ENCODE data around the gene KLHL12. TPM values are rescaled to one million over a fixed set of nuclear protein-coding genes. Genes with fewer than 3 reads are reported as not detected.

Gene KLHL12
- total RNA-seq (10 to 100 TPM; 24.6 to 25.6 TPM), polyA plus RNA-seq (10 to 100 TPM; 12.4 to 20.4 TPM)
- long read RNA-seq, donor 1, transcript KLHL12-203 (12 exons, 3,359 nt), result major isoform, 6 of 7 reads
- long read RNA-seq, donor 1, partial matches to known transcripts, result 0 of 7 reads
- long read RNA-seq, donor 1, other reads (novel, unspliced or antisense), result 0 of 7 reads
- long read RNA-seq, donor 2, result 0 reads
- long read RNA-seq, donor 3, result 0 reads
- long read RNA-seq, donor 4, result 0 reads
- long read RNA-seq, donor 5, transcript KLHL12-203 (12 exons, 3,359 nt), result major isoform, 5 of 5 reads
- long read RNA-seq, donor 5, partial matches to known transcripts, result 0 of 5 reads
- long read RNA-seq, donor 5, other reads (novel, unspliced or antisense), result 0 of 5 reads

DNA sequence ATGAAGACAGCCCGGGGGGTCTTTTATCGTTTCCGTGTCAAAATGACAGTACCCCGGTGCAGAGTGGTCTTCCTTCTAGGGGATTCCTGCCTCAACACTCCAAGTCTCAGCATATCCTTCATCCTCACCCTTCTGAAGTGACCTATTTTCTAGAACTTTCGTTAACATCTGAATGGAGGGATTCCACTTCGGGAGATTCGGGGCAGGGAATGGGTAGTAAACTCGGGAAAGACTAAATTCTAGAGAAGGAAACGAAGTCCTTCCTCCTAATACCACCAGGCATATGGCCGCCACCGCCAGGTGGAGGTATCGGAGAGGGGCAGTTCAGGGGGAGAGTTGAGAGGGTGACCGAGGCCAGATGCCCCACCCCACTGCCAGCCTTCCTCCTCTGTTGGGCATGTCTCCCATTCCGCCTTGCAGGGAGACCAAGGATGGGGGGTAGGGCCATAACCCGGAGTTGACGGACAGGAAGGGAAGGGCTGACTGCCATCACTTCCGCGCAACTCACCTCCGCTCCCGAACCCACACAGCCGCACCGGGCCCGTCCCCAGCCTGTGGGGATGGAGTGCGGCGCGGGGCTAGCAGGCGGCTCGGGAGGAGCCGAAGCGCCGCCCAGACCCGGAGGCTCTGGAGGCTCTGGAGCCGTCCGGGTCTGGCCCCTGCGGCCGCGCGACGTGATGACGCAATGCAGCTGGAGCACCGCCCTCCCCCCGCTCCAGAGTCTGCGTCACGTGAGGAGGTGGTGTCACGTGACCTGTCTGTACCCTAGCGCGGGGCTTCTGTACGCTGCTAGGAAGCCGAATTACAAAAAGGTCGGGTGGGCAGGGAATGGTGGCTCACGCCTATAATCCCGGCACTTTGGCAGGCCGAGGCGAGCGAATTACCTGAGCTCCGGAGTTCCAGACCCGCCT lies at the start of gene KLHL12:
TSS of gene KLHL12 (minus strand) at position 654 of the 911 bp plus-strand sequence. CDS start 2,072 bp downstream, outside the sequence.
- peak; percentile 97 for ATAC-seq (ENCODE audit: insufficient read depth, low FRiP score)
- WGBS, 2 donors, result 1% methylated on average over 48 to 57 of the region's 57 CpGs
- Histone ChIP-seq H3K4me3 (peak within 1 kb of the TSS; percentile 91), H3K27ac (ENCODE audit: low read depth in 1 of 2, low read length in 1 of 2) (peak within 1 kb of the TSS; percentile 88 to 93), H3K36me3 (ENCODE audit: control insufficient read depth in 4 of 4, insufficient read depth in 4 of 4, low read length in 4 of 4) (peaks cover 0 to 5% (median 2%) of the 10 kb centered on the region in 4 donors), H3K9ac (ENCODE audit: insufficient read depth in 1 of 2, low read length in 2 of 2) (peak within 1 kb of the TSS; percentile 91 to 96), H3K27me3 (ENCODE audit: control insufficient read depth in 3 of 3, insufficient read depth in 3 of 3, low read length in 2 of 3) (no peaks in the 10 kb centered on the region), H3K9me3 (ENCODE audit: control insufficient read depth in 4 of 4, insufficient read depth in 3 of 4, low read length in 3 of 4) (no peaks in the 10 kb centered on the region), H3K4me1 (ENCODE audit: control insufficient read depth in 5 of 5, insufficient read depth in 5 of 5, low read length in 5 of 5) (peaks cover 0 to 6% (median 0%) of the 10 kb centered on the region in 5 donors)
- TF ChIP-seq CTCF (IDR thresholded peaks at IDR 0.05; ENCODE audit: control extremely low read depth, extremely low read depth), result peak; percentile 18
- DNase-seq, result peak; percentile 97 to 99 (median 97)

GRCh38 chr1:202976633-202977032 lies 49.6 kb upstream of the KLHL12 start:
- Histone ChIP-seq H3K27me3 (ENCODE audit: control insufficient read depth in 3 of 3, insufficient read depth in 3 of 3, low read length in 2 of 3) (peaks cover 0 to 10% (median 6%) of the 10 kb centered on the region in 3 donors), H3K27ac (ENCODE audit: low read depth in 1 of 2, low read length in 1 of 2) (no peak overlapping the region), H3K4me3 (no peak overlapping the region), H3K36me3 (ENCODE audit: control insufficient read depth in 4 of 4, insufficient read depth in 4 of 4, low read length in 4 of 4) (no peaks in the 10 kb centered on the region), H3K4me1 (ENCODE audit: control insufficient read depth in 5 of 5, insufficient read depth in 5 of 5, low read length in 5 of 5) (no peaks in the 10 kb centered on the region), H3K9ac (ENCODE audit: insufficient read depth in 1 of 2, low read length in 2 of 2) (no peak overlapping the region), H3K9me3 (ENCODE audit: control insufficient read depth in 4 of 4, insufficient read depth in 3 of 4, low read length in 3 of 4) (no peaks in the 10 kb centered on the region)
- no peak for TF ChIP-seq CTCF (IDR thresholded peaks at IDR 0.05; ENCODE audit: control extremely low read depth, extremely low read depth)
- DNase-seq (no peak), ATAC-seq (ENCODE audit: insufficient read depth, low FRiP score) (no peak)
- 25 to 27% methylated on average over 3 of the region's 3 CpGs for WGBS, 2 donors

- no peak overlapping the region for H3K27ac ChIP-seq (ENCODE audit: low read depth in 1 of 2, low read length in 1 of 2)
- DNase-seq (no peak), ATAC-seq (ENCODE audit: insufficient read depth, low FRiP score) (no peak)
- TF ChIP-seq CTCF (IDR thresholded peaks at IDR 0.05; ENCODE audit: control extremely low read depth, extremely low read depth), result no peak
- WGBS, 2 donors, result 89 to 93% methylated on average over 3 of the region's 3 CpGs
- H3K4me1 ChIP-seq (ENCODE audit: control insufficient read depth in 5 of 5, insufficient read depth in 5 of 5, low read length in 5 of 5), result no peaks in the 10 kb centered on the region
- H3K36me3 ChIP-seq (ENCODE audit: control insufficient read depth in 4 of 4, insufficient read depth in 4 of 4, low read length in 4 of 4), result no peaks in the 10 kb centered on the region
- no peak overlapping the region for H3K9ac ChIP-seq (ENCODE audit: insufficient read depth in 1 of 2, low read length in 2 of 2)
- no peaks in the 10 kb centered on the region for H3K9me3 ChIP-seq (ENCODE audit: control insufficient read depth in 4 of 4, insufficient read depth in 3 of 4, low read length in 3 of 4)
- peaks cover 0 to 10% (median 8%) of the 10 kb centered on the region in 3 donors for H3K27me3 ChIP-seq (ENCODE audit: control insufficient read depth in 3 of 3, insufficient read depth in 3 of 3, low read length in 2 of 3)
- H3K4me3 ChIP-seq, result no peak overlapping the region
These were observed 47.8 kb upstream of the KLHL12 start for GRCh38 chr1:202974856-202975255.
